Activated CD4-positive, CD25-positive, alpha-beta regulatory T cell treated with anti-CD3 and anti-CD28 coated beads, Interleukin-2, amount 50 U/mL, for 24 hours (primary cell): Measurements from ENCODE around the gene STX7.

Experiments
- ATAC-seq, 2 donors: fragments of 150-1000 bp; cut with Tn5 transposase; one replicate each; pipeline ENCODE4 v1.10.0; 2021; ENCODE audit warnings: mild to moderate bottlenecking in 1 of 2, moderate library complexity in 1 of 2

The STX7 gene

DNA sequence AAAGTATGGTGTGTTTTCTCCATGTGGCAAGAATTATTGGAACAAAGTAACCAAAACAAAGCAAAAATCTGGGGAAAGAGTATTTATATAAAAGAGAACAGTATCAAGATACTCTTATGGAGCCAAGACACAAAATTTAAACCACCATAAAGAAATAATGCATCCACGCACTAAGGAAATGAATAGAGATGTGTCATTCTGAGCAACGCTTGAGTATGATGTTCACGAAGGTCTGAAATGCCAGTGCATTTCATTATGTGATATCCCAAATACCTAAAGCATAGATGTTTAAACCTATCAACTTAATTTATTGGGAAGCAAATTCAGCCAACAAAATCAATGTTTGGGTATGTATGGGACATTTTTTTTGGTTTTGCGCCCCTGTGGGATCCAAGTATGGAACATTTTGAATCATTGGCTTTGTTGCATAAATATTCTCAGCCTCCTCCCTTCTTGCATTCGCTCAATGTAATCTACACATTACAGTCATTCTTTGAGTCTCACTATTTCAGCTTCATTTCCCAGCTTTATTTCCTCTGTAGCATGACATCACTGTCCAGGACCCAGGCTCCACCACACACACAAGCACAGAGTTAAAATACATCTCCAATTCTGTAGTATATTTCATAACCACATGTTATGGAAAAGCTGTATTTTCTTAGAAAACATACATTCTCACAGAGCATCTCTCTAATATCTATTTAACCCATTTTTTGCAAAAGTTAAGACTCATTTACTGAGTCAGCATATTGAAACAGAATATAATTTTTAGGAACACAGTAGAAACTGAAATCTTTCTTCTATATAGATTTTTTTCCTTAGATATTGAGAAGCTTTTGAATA, 100.0 kb downstream of the STX7 start:
- no peak for ATAC-seq

- no peak for ATAC-seq
Observed at GRCh38 chr6:132411296-132411695, 101.6 kb downstream of the STX7 start.

GRCh38 chr6:132410830-132411229, 102.1 kb downstream of the STX7 start:
- ATAC-seq = no peak

DNA sequence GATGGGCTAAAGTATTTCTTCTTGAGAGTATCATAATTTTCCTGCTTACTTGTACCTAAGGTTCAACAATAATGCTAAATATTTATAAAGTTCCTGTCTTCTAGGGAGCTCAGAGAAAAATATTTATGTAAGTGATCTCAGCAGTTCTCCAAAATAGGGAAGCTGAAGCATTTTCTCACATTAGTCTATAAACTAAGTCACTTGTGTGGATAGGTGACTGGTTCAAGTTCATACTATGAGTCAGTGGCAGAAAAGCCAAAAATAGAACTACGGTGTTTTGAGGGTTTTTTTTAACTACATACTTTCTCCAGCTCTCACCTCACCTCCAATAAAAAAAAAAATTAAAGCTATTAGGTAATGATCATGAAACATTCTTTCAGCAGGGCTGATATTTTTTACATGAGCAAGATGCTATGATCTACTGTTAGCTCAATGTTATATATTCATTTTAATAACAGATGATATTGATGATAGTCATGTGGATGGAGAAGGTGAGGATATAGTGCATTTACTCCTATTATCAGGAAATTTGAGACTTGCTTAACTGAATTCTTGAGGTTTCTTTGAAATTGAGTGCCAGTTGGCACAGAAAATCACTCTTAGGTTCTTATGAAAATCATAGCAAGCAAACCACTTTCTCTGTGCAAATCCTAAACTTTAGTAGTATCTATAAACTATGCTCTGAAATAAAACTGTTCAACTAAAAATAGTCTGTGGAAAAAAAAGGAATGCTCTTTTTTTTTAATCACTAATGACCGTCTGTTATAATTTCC, 107.6 kb downstream of the STX7 start:
- ATAC-seq = peak in 1 of 2 donors; percentile 27

DNA sequence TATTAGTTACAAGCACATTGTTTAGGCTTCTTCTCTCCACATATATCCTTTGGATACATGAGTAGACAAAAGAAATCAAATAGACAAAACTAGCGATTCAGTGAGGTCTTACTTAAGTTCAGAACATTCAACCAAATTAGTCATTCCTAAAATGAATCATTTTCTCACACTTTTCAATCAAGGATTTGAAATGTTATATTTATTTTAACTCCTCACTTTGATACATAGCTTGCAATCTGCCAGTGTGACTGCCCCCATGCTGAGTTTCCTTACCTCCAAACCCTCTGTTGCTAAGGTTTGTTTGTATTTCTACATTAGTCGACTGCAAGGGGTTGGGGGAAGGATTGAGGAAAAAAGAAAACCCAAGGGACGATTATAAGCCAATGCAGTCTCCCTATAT, 108.2 kb downstream of the STX7 start:
- ATAC-seq = no peak

- ATAC-seq = no peak
Observed at GRCh38 chr6:132404330-132404729, 108.6 kb downstream of the STX7 start.

DNA sequence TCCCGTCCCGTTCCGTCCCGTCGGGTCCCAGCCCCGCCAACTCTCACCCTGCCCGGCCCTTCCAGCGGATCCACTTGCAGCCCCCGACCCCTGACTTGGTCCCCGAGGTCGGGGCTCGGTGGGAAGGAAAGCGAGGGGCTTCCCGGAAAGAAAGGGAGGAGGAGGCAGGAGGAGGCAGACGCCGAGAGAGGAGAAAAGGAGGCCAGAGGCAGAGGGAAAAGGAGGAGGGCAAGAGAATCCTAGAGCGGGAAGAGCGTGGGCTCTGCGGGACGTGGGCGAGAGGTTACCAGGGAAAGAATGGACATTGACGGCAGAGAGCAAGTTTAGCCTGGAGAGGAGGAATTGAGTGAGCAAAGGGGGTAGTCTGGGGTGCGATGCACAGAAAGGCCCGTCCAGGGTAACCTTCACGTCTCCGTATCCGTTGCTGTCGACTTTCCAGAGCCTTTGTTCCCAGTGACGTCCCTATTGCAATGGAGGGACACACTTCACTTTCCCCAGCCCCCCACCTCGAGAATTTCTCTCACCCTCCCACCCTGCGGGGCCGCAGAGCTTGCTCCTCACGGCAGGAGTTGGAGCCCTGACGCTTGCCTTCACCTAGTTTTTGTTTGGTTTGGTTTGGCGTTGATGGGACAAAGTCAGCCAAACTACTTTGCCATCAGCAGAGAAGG, 111.2 kb downstream of the STX7 start:
- no peak for ATAC-seq

DNA sequence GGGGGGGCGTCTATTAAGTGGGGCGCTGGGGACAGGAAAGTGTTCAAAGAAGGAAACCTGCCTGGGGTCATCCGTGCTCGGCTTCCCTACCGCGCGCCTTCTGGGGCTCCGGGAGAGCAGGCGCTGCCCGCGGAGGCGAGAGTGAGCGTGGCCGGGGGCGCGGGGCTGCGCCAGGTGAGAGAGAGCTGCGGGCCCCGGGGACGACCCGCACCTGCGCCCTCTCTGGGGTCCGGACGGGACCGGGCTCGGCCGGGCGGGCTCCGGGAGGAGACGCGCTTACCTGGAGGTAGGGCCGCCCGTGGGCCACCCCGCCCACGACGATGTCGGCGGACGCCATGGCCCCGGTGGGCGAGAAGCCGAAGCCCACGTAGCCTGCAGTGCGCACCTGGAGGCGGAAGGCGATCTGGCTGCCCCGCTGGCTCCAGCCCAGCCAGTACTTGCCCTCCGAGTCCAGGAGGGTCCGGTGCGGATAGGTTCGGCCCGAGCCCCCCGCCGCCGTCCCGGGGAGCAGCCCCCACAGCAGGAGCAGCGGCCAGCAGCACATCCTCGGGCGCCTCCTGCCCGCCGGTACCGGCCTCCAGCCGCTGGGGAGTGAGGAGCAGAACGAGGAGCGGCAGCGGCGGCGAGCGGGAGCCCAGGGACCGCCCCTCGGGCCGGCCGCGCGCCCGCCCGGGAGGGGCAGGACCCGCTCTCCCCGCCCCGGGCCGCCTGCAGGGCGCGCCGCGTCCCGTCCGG, 111.9 kb downstream of the STX7 start, which contains the start of gene MOXD1:
TSS of gene MOXD1 (minus strand) at position 593 of the 735 bp plus-strand sequence. CDS start at position 544, 49 bp downstream.
- peak in 1 of 2 donors; percentile 18 for ATAC-seq

DNA sequence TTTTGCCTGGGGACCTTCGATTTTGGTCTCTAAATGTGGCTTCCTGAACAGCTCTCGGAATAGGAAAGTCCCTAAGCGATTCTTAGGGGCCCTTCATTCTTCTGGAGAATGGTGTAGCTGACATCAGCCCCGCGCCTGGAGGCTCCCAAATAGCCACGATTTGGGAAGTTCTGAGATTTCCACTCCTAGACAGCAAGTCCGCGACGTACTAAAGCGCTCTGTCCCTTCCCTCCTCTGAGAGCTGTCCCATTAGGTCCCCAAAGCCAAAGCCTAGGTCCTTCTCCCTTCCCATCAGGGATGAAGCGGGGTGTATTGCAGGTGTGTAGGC, 112.4 kb downstream of the STX7 start:
- no peak for ATAC-seq

- no peak for ATAC-seq
Observed at GRCh38 chr6:132399376-132400074, 113.4 kb downstream of the STX7 start.
